HepG2 (cell line): ENCODE results near the gene MYH9. TPM values are rescaled to one million over a fixed set of nuclear protein-coding genes. Genes with fewer than 3 reads are reported as not detected.

Experiments
- FOSL2 ChIP-seq: sonication (generic); formaldehyde crosslinking; IDR thresholded peaks from 2 replicates; pipeline ENCODE4 v1.4.0; 2020; ENCODE audit warnings: missing genetic modification reagents
- HNF1B ChIP-seq: sonication (generic); formaldehyde crosslinking; IDR thresholded peaks from 2 replicates; pipeline ENCODE4 v1.5.1; 2020; ENCODE audit warnings: mild to moderate bottlenecking, moderate library complexity, missing genetic modification reagents
- NCOR1 ChIP-seq: fragments of 200-600 bp; sonication (generic); IDR thresholded peaks from 2 replicates; pipeline ENCODE4 v1.7.0; 2017; ENCODE audit warnings: antibody characterized with exemption, low read length, borderline replicate concordance
- RNF219 ChIP-seq: sonication (generic); formaldehyde crosslinking; IDR thresholded peaks from 2 replicates; pipeline ENCODE4 v1.5.0; 2020; ENCODE audit warnings: mild to moderate bottlenecking, missing genetic modification reagents
- SAP130 ChIP-seq: IDR thresholded peaks from 2 replicates; pipeline ENCODE4 v1.6.1; 2016; ENCODE audit warnings: low read depth
- SNRNP70 ChIP-seq: fragments of 200-400 bp; formaldehyde crosslinking; IDR thresholded peaks from 2 replicates; pipeline ENCODE4 v1.6.1; 2017; ENCODE audit warnings: mild to moderate bottlenecking, low read depth, low read length, moderate library complexity
- SP2 ChIP-seq: sonication (generic); formaldehyde crosslinking; IDR thresholded peaks from 2 replicates; pipeline ENCODE4 v1.5.1; 2020; ENCODE audit warnings: mild to moderate bottlenecking, missing genetic modification reagents
- STAT5B ChIP-seq: sonication (generic); formaldehyde crosslinking; IDR thresholded peaks from 2 replicates; pipeline ENCODE4 v1.4.0; 2020; ENCODE audit warnings: missing genetic modification reagents
- XRCC5 ChIP-seq: fragments of 200-400 bp; formaldehyde crosslinking; optimal IDR thresholded peaks from 2 replicates; pipeline ENCODE3; 2017; ENCODE audit warnings: mild to moderate bottlenecking, low read length
- ZBTB20 ChIP-seq: sonication (generic); formaldehyde crosslinking; IDR thresholded peaks from 2 replicates; pipeline ENCODE4 v1.8.1; 2023; ENCODE audit warnings: missing genetic modification reagents, low read depth, mild to moderate bottlenecking, borderline replicate concordance
- ZFP37 ChIP-seq: sonication (generic); formaldehyde crosslinking; IDR thresholded peaks from 2 replicates; pipeline ENCODE4 v1.4.0; 2020; ENCODE audit warnings: missing genetic modification reagents, borderline replicate concordance
- ZNF121 ChIP-seq: sonication (generic); formaldehyde crosslinking; IDR thresholded peaks from 2 replicates; pipeline ENCODE4 v1.5.0; 2020; ENCODE audit warnings: mild to moderate bottlenecking, missing genetic modification reagents
- ZNF20 ChIP-seq: sonication (generic); formaldehyde crosslinking; IDR thresholded peaks from 2 replicates; pipeline ENCODE4 v1.4.0; 2020; ENCODE audit warnings: mild to moderate bottlenecking, moderate library complexity, missing genetic modification reagents
- ZNF740 ChIP-seq: sonication (generic); formaldehyde crosslinking; IDR thresholded peaks from 2 replicates; pipeline ENCODE4 v1.4.0; 2020; ENCODE audit warnings: missing genetic modification reagents
- ZNF761 ChIP-seq: sonication (generic); formaldehyde crosslinking; conservative IDR thresholded peaks from 2 replicates; pipeline ENCODE4 v1.4.0; 2020; ENCODE audit warnings: mild to moderate bottlenecking, missing genetic modification reagents
- ZNF839 ChIP-seq: sonication (generic); formaldehyde crosslinking; IDR thresholded peaks from 2 replicates; pipeline ENCODE4 v1.4.0; 2020; ENCODE audit warnings: missing genetic modification reagents, mild to moderate bottlenecking, borderline replicate concordance
- polyA plus RNA-seq, 8 experiments: library from polyadenylated mRNA; depleted of rRNA in 3 of 8; stranded (reverse) in 7 of 8; unstranded in 1 of 8; fragments of >200 nt; fragmentation: Illumina TruSeq in 4 of 8; extraction: Trizol in 4 of 8; gene quantifications; 2 replicates each; pipeline versions ENCODE4 v1.2.1 to v1.2.3, GENCODE V29; 2011 to 2016; ENCODE audit warnings: low read depth in 4 of 8, missing spikeins in 1 of 8, mixed read lengths in 1 of 8; ENCODE audit not compliant: insufficient read depth in 1 of 8
- total RNA-seq, 5 experiments: library from RNA; depleted of rRNA; stranded (reverse); fragments of >200 nt; fragmentation: Illumina TruSeq; extraction: Trizol; gene quantifications; 2 replicates each; pipeline ENCODE4 v1.2.3, GENCODE V29; 2016; ENCODE audit warnings: low read depth in 1 of 5

Gene MYH9
- total and polyA plus RNA-seq, 2 of the 13 experiments (the other 11 are each of a cell fraction or from before 2014, with no cell fraction given), result 50.7 to 98.5 TPM

GRCh38 chr22:36385491-36386350 is 2.0 kb downstream of the MYH9 start (continued):
- TF ChIP-seq ZNF839 (CRISPR knock-in tag), result no peak
- TF ChIP-seq SNRNP70, result no peak
- no peak for TF ChIP-seq SP2 (CRISPR knock-in tag)
- TF ChIP-seq SAP130 (CRISPR knock-in tag), result 0 out of 2 replicates have a peak, but pooled peaks have one; percentile 8
- TF ChIP-seq ZFP37 (CRISPR knock-in tag), result no peak
- TF ChIP-seq STAT5B (CRISPR knock-in tag), result no peak
- peak; percentile 19 for TF ChIP-seq XRCC5
- peak; percentile 25; the same call in 1 of the 2 replicates for TF ChIP-seq ZNF740
- TF ChIP-seq ZNF761 (CRISPR knock-in tag), result no peak
- TF ChIP-seq RNF219, result no peak
- TF ChIP-seq NCOR1, result no peak
- 0 out of 2 replicates have a peak, but pooled peaks have one; percentile 19 for TF ChIP-seq ZBTB20 (CRISPR knock-in tag)
- TF ChIP-seq ZNF121 (CRISPR knock-in tag), result no peak
- TF ChIP-seq FOSL2, result 0 out of 2 replicates have a peak, but pooled peaks have one; percentile 5
- peak; percentile 21; the same call in 1 of the 2 replicates for TF ChIP-seq HNF1B (CRISPR knock-in tag)
- TF ChIP-seq ZNF20, result no peak
